ENCODE measurements around the gene P3H2. TPM values are rescaled to one million over a fixed set of nuclear protein-coding genes. Genes with fewer than 3 reads are reported as not detected.

The P3H2 gene
- total RNA-seq, 1 donor from 2014 or later, result 143 TPM

DNA sequence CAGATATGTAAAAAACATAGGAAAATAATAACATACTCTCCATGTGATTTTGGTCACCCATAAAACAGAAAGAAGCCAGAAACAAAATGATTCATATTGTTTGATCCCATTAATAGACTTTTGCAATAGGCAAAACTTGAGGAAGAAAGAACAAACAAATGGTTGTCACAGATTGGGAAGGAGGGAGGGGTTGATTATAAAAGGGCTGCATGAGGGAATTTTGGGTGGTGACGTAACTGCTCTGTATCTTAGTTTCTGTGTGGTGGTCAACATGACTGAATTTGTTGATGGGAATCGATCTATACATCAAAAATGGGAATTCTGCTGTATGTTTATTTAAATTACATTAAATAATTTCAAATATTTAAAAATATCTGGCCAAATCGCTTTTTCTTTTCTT lies 86.3 kb downstream of the P3H2 start:
- TF ChIP-seq, protein P1, sequence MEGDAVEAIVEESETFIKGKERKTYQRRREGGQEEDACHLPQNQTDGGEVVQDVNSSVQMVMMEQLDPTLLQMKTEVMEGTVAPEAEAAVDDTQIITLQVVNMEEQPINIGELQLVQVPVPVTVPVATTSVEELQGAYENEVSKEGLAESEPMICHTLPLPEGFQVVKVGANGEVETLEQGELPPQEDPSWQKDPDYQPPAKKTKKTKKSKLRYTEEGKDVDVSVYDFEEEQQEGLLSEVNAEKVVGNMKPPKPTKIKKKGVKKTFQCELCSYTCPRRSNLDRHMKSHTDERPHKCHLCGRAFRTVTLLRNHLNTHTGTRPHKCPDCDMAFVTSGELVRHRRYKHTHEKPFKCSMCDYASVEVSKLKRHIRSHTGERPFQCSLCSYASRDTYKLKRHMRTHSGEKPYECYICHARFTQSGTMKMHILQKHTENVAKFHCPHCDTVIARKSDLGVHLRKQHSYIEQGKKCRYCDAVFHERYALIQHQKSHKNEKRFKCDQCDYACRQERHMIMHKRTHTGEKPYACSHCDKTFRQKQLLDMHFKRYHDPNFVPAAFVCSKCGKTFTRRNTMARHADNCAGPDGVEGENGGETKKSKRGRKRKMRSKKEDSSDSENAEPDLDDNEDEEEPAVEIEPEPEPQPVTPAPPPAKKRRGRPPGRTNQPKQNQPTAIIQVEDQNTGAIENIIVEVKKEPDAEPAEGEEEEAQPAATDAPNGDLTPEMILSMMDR (IDR thresholded peaks at IDR 0.05), result no peak

GRCh38 chr3:190032923-190033322 lies 87.8 kb downstream of the P3H2 start:
- H3K36me3 Mint-ChIP-seq (ENCODE audit: unreplicated experiment), result peaks cover 2% of the 10 kb centered on the region
- peaks cover 77% of the 10 kb centered on the region for H3K4me1 Mint-ChIP-seq (ENCODE audit: unreplicated experiment)
- H3K4me3 Mint-ChIP-seq (ENCODE audit: unreplicated experiment), result no peak overlapping the region
- TF ChIP-seq, protein P1 (IDR thresholded peaks at IDR 0.05), result peak; percentile 24
- no peak for DNase-seq (ENCODE audit: extremely low spot score, unreplicated experiment)
- no peaks in the 10 kb centered on the region for H3K9me3 Mint-ChIP-seq (ENCODE audit: unreplicated experiment)
- H3K27ac Mint-ChIP-seq (ENCODE audit: unreplicated experiment), result peak overlapping the region; percentile 98
- H3K27me3 Mint-ChIP-seq (ENCODE audit: unreplicated experiment), result no peaks in the 10 kb centered on the region

More for the DNA sequence above, 86.3 kb downstream of the P3H2 start:
- DNase-seq (ENCODE audit: extremely low spot score, unreplicated experiment), result no peak
- Mint-ChIP-seq H3K27ac (ENCODE audit: unreplicated experiment) (peak overlapping the region; percentile 97), H3K27me3 (ENCODE audit: unreplicated experiment) (no peaks in the 10 kb centered on the region), H3K9me3 (ENCODE audit: unreplicated experiment) (no peaks in the 10 kb centered on the region), H3K4me1 (ENCODE audit: unreplicated experiment) (peaks cover 75% of the 10 kb centered on the region), H3K4me3 (ENCODE audit: unreplicated experiment) (no peak overlapping the region), H3K36me3 (ENCODE audit: unreplicated experiment) (peaks cover 2% of the 10 kb centered on the region)

GRCh38 chr3:190031887-190032752 lies 88.6 kb downstream of the P3H2 start:
- Mint-ChIP-seq H3K9me3 (ENCODE audit: unreplicated experiment) (no peaks in the 10 kb centered on the region), H3K27ac (ENCODE audit: unreplicated experiment) (peak overlapping the region; percentile 98), H3K4me3 (ENCODE audit: unreplicated experiment) (peak overlapping the region; percentile 49), H3K36me3 (ENCODE audit: unreplicated experiment) (peaks cover 2% of the 10 kb centered on the region), H3K4me1 (ENCODE audit: unreplicated experiment) (peaks cover 73% of the 10 kb centered on the region), H3K27me3 (ENCODE audit: unreplicated experiment) (no peaks in the 10 kb centered on the region)
- TF ChIP-seq, protein P1 (IDR thresholded peaks at IDR 0.05), result no peak
- DNase-seq (ENCODE audit: extremely low spot score, unreplicated experiment), result no peak

DNA sequence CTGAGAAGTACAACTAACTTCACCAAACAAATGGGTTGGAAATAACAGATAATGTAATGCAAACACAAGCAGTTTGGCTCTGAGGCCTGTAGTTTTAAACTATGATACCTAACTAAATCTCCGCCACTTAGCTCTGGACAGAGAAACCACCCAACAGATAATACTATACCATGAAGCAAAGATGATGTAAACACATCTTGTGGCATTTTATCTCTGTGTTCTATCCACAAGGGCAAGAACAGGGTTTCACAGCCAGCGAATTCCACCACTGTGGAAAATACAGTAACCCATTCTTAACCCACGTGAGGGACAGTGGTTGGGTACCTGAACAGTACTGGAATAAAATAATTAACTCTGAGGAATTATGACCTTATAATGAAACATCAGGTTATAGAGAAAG lies 93.6 kb downstream of the P3H2 start:
- DNase-seq (ENCODE audit: extremely low spot score, unreplicated experiment), result no peak
- Mint-ChIP-seq H3K9me3 (ENCODE audit: unreplicated experiment) (no peaks in the 10 kb centered on the region), H3K36me3 (ENCODE audit: unreplicated experiment) (peaks cover 3% of the 10 kb centered on the region), H3K27ac (ENCODE audit: unreplicated experiment) (peak overlapping the region; percentile 84), H3K27me3 (ENCODE audit: unreplicated experiment) (no peaks in the 10 kb centered on the region), H3K4me3 (ENCODE audit: unreplicated experiment) (no peak overlapping the region), H3K4me1 (ENCODE audit: unreplicated experiment) (peaks cover 67% of the 10 kb centered on the region)
- TF ChIP-seq, protein P1 (IDR thresholded peaks at IDR 0.05), result no peak

DNA sequence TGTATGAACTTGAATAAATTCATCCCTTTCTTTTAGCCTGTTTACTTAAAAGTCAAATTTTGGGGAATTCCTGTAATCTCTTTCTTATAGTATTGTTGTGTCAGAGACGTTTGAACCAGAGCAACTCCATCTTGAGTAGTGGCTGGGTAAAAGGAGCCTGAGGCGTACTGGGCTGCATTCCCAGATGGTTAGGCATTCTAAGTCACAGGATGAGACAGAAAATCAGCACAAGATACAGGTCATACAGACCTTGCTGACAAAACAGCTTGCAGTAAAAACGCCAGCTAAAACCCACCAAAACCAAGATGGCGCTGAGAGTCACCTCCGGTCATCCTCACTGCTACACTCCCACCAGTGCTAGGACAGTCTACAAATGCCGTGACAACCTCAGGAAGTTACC lies 94.5 kb downstream of the P3H2 start:
- no peak for DNase-seq (ENCODE audit: extremely low spot score, unreplicated experiment)
- Mint-ChIP-seq H3K4me1 (ENCODE audit: unreplicated experiment) (peaks cover 65% of the 10 kb centered on the region), H3K9me3 (ENCODE audit: unreplicated experiment) (no peaks in the 10 kb centered on the region), H3K27me3 (ENCODE audit: unreplicated experiment) (no peaks in the 10 kb centered on the region), H3K36me3 (ENCODE audit: unreplicated experiment) (peaks cover 3% of the 10 kb centered on the region), H3K4me3 (ENCODE audit: unreplicated experiment) (no peak overlapping the region), H3K27ac (ENCODE audit: unreplicated experiment) (peak overlapping the region; percentile 84)
- TF ChIP-seq, protein P1 (IDR thresholded peaks at IDR 0.05), result no peak
